Fibroblast of pulmonary artery (primary cell): ENCODE measurements around the gene ARID1B.

Experiments used
- DNase-seq: peaks from one replicate; pipeline ENCODE4 v3.0.0-alpha.2; 2010; ENCODE audit warnings: low read depth
- H3K4me3 ChIP-seq: replicated peaks from 2 replicates; pipeline ENCODE4 v1.5.1; 2011; ENCODE audit warnings: low read depth, mild to moderate bottlenecking, control low read depth, low read length, moderate library complexity
- TF ChIP-seq, protein P1 (sequence below): IDR thresholded peaks from 2 replicates; pipeline ENCODE4 v1.5.1; 2011; ENCODE audit warnings: mild to moderate bottlenecking, control low read depth, low read length, inconsistent platforms; ENCODE audit errors: missing control alignments

The ARID1B gene

DNA sequence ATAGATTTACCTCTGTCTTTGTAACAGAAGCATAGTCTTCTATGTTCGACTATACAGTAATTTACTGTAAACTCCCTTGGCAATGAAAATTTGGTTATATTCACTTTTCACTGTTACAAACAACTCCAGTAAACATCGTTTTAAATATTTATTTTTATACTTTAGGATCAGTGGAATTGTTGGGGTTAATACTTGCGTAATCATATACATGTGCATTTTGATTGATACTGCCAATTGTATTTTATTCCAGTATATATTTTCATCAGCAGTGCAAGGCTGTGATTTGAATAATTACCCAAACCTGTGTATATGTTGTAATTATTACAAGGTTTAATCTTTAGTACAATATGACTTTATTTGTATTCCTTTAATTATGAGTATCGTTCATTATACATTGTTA lies 255.7 kb downstream of the ARID1B start:
- no peak for DNase-seq
- TF ChIP-seq, protein P1, sequence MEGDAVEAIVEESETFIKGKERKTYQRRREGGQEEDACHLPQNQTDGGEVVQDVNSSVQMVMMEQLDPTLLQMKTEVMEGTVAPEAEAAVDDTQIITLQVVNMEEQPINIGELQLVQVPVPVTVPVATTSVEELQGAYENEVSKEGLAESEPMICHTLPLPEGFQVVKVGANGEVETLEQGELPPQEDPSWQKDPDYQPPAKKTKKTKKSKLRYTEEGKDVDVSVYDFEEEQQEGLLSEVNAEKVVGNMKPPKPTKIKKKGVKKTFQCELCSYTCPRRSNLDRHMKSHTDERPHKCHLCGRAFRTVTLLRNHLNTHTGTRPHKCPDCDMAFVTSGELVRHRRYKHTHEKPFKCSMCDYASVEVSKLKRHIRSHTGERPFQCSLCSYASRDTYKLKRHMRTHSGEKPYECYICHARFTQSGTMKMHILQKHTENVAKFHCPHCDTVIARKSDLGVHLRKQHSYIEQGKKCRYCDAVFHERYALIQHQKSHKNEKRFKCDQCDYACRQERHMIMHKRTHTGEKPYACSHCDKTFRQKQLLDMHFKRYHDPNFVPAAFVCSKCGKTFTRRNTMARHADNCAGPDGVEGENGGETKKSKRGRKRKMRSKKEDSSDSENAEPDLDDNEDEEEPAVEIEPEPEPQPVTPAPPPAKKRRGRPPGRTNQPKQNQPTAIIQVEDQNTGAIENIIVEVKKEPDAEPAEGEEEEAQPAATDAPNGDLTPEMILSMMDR: no peak
- H3K4me3 ChIP-seq: peak overlapping the region; percentile 60

DNA sequence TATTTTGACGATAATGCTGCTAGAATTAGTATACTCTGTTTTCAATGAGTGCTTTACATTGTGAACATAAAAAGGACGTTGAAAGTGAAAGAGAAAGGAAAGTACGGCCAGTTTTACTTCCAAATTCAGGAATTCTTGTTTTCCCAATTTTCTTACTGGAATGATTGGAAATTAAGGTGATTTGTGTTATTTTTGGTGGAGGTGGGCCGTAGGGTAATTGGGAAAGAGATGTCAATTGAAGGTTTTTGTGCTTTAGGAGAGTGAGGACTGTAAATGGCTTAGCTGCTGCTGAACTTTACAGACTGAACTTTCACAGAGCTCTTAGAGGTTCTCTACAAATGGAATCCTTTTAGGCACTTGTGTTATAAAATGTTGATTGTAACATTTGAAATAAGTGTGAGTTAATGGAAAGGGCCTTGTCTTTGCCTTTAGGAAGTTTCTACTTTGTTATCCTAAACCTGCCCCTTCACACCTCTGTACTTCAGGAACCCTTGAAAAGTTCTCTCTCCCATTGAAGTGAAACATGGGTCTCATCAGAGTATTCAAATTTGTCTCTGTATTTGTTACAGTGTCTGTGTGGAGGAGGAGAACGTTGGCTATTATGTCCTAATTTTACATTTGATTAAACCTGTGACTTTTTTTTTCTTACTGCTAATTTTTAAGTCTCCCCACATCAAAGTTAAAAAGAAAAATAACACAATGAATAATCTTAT lies 256.4 kb downstream of the ARID1B start:
- H3K4me3 ChIP-seq: peak overlapping the region; percentile 60
- TF ChIP-seq, protein P1: no peak
- peak; percentile 19 for DNase-seq

DNA sequence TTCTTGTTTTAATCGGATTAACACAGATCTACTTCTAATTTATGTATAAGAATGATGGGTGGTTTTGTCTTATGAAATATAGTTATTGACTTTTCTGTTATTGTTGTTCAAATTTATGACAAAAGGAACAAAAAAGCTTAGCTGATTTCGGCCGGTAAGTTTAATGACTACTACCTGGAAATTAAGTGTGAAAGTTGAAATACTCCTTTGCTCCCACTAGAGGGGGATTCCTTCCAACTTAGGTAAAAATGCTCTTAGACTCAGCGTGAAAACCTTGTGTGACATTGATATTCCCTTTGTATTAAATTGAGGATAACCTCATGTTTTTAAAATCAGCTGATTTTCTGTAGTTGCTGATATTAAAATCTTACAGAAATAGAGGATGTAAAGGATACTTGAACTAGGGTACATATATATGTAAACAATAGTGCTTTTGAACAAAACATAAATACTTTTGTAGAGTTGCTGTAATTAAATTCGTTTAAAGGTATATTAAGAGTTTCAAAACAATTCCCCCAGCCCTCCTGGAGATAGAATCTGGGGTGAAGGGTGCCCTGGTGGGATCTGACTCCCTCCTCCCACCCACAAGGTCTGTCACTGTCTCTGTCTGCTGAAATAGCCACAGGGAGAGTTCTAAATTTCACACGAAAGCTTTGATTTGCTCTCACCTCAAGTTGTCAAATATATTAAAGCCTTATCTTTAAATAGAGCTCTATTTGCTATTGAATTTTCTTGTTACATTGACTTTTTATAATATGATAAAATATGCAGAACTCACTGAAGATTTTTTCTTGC lies 257.5 kb downstream of the ARID1B start:
- no peak overlapping the region for H3K4me3 ChIP-seq
- TF ChIP-seq, protein P1: peak; percentile 75
- DNase-seq: peak; percentile 81

DNA sequence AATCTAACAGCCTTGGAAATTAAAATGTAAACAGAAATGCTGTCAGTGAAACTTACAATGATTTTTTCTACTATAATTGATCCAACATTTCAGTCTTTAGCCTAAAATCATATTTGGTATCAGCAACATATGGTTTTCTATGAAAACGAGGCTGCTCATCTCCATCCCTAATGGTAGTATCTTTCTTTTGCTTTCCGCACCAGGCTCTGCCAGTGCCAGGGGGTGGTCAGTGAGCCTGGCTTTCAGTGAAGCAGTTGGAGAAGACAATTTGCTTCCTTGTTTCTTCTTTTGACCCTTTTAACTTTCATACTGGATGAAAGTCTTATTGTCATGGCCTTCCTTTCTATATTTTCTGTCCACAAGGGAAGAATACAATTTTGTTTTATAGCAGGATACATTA lies 258.4 kb downstream of the ARID1B start:
- no peak overlapping the region for H3K4me3 ChIP-seq
- DNase-seq: no peak
- TF ChIP-seq, protein P1: no peak

DNA sequence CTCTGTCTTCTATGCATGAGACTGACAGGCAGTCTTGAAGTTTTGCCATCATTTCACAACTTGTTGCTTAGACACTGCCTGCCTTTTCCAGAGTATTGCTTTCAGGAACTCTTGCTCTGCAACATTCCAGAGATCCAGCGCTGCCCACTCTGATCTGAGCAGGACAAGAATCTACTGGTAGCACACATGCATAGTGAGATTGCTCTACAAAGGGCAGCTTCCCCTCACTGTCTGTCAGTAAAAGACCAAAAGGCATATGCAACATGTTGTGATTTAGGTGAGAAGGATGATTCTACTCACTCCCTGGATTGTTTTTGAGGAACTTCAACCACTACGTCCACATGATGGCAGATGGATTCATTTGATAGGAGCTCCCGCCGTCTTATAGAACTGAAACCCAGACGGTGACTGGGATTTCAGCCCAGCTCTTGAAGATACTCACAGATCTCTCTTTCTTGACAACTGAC lies 259.1 kb downstream of the ARID1B start:
- TF ChIP-seq, protein P1: no peak
- peak; percentile 67 for DNase-seq
- H3K4me3 ChIP-seq: no peak overlapping the region

DNA sequence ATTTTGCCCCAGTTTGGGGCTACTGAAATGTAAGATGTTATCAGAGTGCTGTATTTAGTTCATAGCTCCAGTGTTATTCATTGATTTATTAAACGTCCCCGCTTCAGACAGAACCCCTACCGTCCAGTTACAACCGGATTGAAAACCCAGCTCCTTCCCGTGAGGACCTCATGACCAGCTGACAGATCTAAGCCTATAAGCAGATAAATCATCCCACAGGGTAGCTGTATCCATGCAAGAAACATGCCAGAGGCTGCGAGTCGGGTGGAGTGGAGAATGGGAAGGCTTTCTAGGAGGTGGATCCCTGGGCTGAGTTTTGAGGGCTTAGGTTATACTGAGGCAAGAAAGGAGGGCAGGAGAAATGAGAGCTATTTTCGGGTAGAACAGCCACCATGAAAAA lies 260.0 kb downstream of the ARID1B start:
- no peak overlapping the region for H3K4me3 ChIP-seq
- TF ChIP-seq, protein P1: no peak
- no peak for DNase-seq
